Thoracic aorta (tissue), 2 donors: Measurements from ENCODE around the gene VDR. TPM values are rescaled to one million over a fixed set of nuclear protein-coding genes. Genes with fewer than 3 reads are reported as not detected.

Source experiments
- ATAC-seq: fragments of 150-250 bp; one replicate; pipeline ENCODE4 v1.8.0; 2017; ENCODE audit warnings: low read depth; ENCODE audit not compliant: insufficient number of reproducible peaks, low FRiP score
- DNase-seq: peaks from one replicate; pipeline ENCODE4 v3.0.0-alpha.2; 2020; ENCODE audit warnings: low spot score
- H3K27ac ChIP-seq, 2 donors: fragments of 200-600 bp; sonication (generic); 1 replicate in 1 of 2; 2 replicates in 1 of 2; pipeline ENCODE4 v1.5.1; 2016; ENCODE audit warnings: mild to moderate bottlenecking in 2 of 2, moderate library complexity in 2 of 2
- H3K27me3 ChIP-seq: fragments of 200-600 bp; sonication (generic); replicated peaks from 2 replicates; pipeline ENCODE4 v1.6.0; 2016; ENCODE audit warnings: mild to moderate bottlenecking; ENCODE audit not compliant: insufficient read depth
- H3K36me3 ChIP-seq: fragments of 200-600 bp; sonication (generic); one replicate; pipeline ENCODE4 v1.5.1; 2016
- H3K4me1 ChIP-seq, 2 donors: fragments of 200-600 bp; sonication (generic); 1 replicate in 1 of 2; 2 replicates in 1 of 2; pipeline versions ENCODE4 v1.5.1 to v1.6.0; 2016; ENCODE audit warnings: low read depth in 2 of 2, mild to moderate bottlenecking in 1 of 2; ENCODE audit not compliant: control insufficient read depth in 1 of 2
- H3K4me3 ChIP-seq: fragments of 200-600 bp; sonication (generic); 2 replicates; pipeline ENCODE4 v1.5.1; 2016; ENCODE audit warnings: mild to moderate bottlenecking
- H3K9me3 ChIP-seq: fragments of 200-600 bp; sonication (generic); 2 replicates; pipeline ENCODE4 v1.5.1; 2016
- total RNA-seq, 2 donors: library from RNA; depleted of rRNA; stranded (reverse); fragments of >200 nt; gene quantifications; one replicate each; pipeline versions ENCODE4 v1.1.0 to v1.2.3, GENCODE V29; 2016
- TF ChIP-seq, protein P1 (sequence below): fragments of 200-600 bp; sonication (generic); IDR thresholded peaks from one replicate; pipeline ENCODE4 v1.5.1; 2019; ENCODE audit warnings: antibody characterized with exemption

Gene VDR
- total RNA-seq, 2 donors from 2014 or later = 6.8 to 10.3 TPM

DNA sequence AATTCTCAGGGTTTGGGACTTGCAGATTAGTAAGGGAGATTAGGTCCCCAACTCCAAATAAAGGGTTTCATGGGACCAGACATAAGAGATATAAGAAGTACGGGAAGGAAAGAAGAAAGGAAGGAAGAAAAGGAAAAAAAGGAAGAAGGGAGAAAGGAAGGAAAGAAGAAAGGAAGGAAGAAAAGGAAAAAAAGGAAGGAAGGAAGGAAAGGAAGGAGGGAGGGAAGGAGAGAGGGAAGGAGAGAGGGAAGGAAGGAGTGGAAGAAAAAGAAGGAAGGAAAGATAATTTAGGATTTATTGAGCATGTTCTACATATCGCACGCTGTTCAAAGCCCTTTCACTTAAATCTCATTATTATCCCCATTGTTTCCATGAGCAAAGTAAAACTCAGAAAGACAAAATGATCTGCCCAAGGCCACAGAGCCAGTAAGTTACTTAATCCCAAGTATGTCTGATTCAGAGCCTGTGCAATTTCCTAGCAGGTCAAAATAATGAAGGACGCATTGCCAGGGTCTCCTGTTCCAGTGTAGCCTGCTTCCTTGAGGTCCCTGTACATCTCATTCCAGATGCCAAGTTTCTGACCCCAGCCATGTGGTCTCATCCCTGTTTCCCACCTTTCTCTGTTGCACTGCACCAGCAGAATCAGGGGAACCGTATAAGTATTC is 81.2 kb downstream of the VDR start:
- no peak overlapping the region for H3K4me3 ChIP-seq
- ATAC-seq (no peak), DNase-seq (no peak)
- peak overlapping the region; percentile 98 to 99 for H3K27ac ChIP-seq
- H3K36me3 ChIP-seq = no peaks in the 10 kb centered on the region
- TF ChIP-seq, protein P1, sequence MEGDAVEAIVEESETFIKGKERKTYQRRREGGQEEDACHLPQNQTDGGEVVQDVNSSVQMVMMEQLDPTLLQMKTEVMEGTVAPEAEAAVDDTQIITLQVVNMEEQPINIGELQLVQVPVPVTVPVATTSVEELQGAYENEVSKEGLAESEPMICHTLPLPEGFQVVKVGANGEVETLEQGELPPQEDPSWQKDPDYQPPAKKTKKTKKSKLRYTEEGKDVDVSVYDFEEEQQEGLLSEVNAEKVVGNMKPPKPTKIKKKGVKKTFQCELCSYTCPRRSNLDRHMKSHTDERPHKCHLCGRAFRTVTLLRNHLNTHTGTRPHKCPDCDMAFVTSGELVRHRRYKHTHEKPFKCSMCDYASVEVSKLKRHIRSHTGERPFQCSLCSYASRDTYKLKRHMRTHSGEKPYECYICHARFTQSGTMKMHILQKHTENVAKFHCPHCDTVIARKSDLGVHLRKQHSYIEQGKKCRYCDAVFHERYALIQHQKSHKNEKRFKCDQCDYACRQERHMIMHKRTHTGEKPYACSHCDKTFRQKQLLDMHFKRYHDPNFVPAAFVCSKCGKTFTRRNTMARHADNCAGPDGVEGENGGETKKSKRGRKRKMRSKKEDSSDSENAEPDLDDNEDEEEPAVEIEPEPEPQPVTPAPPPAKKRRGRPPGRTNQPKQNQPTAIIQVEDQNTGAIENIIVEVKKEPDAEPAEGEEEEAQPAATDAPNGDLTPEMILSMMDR = no peak
- no peaks in the 10 kb centered on the region for H3K27me3 ChIP-seq
- peaks cover 63 to 78% of the 10 kb centered on the region in 2 donors for H3K4me1 ChIP-seq
- H3K9me3 ChIP-seq = no peaks in the 10 kb centered on the region

DNA sequence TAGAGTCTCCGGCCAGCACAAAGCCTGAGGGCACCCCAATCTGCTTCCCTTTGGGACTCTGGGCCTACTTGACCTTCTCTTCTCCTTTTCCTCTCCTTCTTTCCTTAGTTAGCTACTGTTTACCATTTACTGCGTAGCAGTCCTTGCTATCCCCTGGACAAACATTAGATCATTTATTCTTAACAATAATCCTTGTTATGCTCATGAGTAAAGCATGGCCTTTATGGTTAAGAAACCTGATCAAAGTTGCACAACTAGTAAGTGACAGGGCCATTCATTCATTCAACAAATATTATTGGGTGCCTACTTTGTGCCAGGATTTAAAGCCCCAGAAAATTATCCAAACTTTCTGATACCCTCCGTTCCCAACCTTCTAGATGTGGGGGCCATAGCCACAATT is 81.9 kb downstream of the VDR start:
- no peak for ATAC-seq
- peaks cover 62 to 78% of the 10 kb centered on the region in 2 donors for H3K4me1 ChIP-seq
- H3K27me3 ChIP-seq = no peaks in the 10 kb centered on the region
- no peaks in the 10 kb centered on the region for H3K9me3 ChIP-seq
- DNase-seq = no peak
- peak overlapping the region; percentile 98 to 99 for H3K27ac ChIP-seq
- no peaks in the 10 kb centered on the region for H3K36me3 ChIP-seq
- H3K4me3 ChIP-seq = no peak overlapping the region
- TF ChIP-seq, protein P1 = no peak

DNA sequence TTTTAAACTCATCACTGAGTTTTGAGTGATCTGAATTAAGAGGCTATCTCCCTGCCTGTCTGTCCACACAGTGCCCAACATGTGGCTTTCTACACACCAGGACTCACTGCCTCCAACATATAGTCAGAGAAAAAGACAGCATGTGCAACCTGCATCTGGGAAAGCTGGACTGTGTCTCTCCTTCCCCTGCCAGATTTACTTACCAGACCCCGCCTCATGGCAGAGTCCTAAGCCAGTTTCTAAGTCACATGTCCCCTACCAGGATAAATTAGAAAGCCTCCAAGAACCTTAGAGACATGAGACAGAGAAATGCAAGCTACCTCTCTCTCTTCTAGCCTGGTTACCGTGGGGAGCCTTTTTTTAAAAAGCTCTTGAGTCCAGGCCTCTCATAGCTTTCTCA is 82.4 kb downstream of the VDR start:
- Histone ChIP-seq H3K9me3 (no peaks in the 10 kb centered on the region), H3K27ac (peak overlapping the region; percentile 98 to 99), H3K4me1 (peaks cover 60 to 78% of the 10 kb centered on the region in 2 donors), H3K36me3 (no peaks in the 10 kb centered on the region), H3K4me3 (no peak overlapping the region), H3K27me3 (no peaks in the 10 kb centered on the region)
- TF ChIP-seq, protein P1 = no peak
- ATAC-seq (no peak), DNase-seq (no peak)

DNA sequence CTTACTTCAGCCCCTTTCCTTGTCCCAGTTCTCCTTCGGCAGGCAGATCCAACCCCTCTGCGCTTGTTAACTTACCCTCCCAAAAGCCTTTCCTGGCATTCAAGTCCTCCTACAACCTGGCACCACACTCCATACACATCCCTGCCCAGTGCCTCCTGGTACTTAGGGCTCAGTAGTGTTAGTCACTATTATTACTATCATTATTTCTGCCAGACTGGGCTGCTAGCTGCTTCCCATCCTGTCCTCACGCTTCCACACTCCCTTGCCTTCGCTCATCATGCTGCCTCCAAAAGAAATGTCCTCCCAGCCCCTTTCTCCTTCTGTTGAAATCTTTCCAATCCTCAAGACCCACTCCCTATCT is 83.5 kb downstream of the VDR start:
- Histone ChIP-seq H3K27me3 (no peaks in the 10 kb centered on the region), H3K9me3 (no peaks in the 10 kb centered on the region), H3K4me3 (peak overlapping the region; percentile 90), H3K4me1 (peaks cover 68 to 81% of the 10 kb centered on the region in 2 donors), H3K27ac (peak overlapping the region; percentile 98 to 99), H3K36me3 (no peaks in the 10 kb centered on the region)
- ATAC-seq = no peak
- DNase-seq = no peak
- TF ChIP-seq, protein P1 = no peak

DNA sequence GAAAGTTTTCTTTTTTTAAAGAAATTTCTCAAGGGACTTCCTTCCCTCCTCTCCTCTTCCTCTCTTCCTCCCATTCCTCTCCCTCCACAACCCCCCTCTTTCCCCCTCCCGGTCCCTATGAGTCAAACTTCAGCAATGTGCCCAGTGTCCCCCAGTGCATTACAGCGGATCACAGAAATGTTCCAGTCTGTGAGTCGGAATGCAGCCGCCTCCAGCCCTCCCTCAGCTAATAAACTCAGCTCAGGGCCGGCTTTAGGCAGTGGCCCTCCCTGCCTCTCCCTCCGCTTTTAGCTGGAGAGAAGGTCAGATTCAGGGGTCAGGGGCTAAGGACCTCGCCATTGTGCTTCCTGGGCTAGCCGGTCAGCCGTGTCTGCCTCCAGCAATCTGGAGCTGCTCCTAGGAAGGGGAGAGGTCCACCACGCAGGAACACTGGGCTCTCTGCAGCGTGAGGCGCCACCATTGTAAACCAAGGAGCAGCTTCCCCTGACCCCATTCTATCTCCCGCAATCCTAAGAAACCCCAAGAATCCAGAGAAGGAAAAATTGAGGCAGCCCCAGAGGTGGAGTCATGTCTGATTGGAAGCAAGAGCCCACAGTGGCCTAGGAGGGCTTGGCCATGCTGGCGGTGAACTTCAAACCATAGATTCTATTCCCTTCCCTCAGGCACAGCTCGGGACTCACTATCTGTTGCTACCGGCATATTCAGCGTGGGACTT is 84.0 kb downstream of the VDR start:
- Histone ChIP-seq H3K27ac (peak overlapping the region; percentile 98 to 99), H3K36me3 (no peaks in the 10 kb centered on the region), H3K27me3 (no peaks in the 10 kb centered on the region), H3K4me1 (peaks cover 69 to 81% of the 10 kb centered on the region in 2 donors), H3K9me3 (no peaks in the 10 kb centered on the region), H3K4me3 (peak overlapping the region; percentile 90)
- peak; percentile 90 for ATAC-seq
- peak; percentile 89 for DNase-seq
- TF ChIP-seq, protein P1 = no peak
